Measurements from ENCODE around the gene TLK2. TPM values are rescaled to one million over a fixed set of nuclear protein-coding genes. Genes with fewer than 3 reads are reported as not detected.
"Not testable (repeated sequence)": the region's sequence is repeated elsewhere in the genome, so short reads cannot be mapped to it uniquely, and the experiment has no call there.

The TLK2 gene
- total RNA-seq, 3 donors from 2014 or later (not counting 1 experiment from before 2014, with no cell fraction given), result 63.8 to 77.2 (median 68.2) TPM

- H3K4me1 ChIP-seq (ENCODE audit: control insufficient read depth, insufficient read depth, low read length); intact Hi-C loops (cut with micrococcal nuclease); H3K27ac ChIP-seq (ENCODE audit: low read length); H3K36me3 ChIP-seq (ENCODE audit: control insufficient read depth, insufficient read depth, low read length); H3K27me3 Mint-ChIP-seq (ENCODE audit: low read depth in 2 of 2); H3K9me3 ChIP-seq (ENCODE audit: control insufficient read depth, insufficient read depth, low read length); H3K4me3 Mint-ChIP-seq; DNase-seq; H3K36me3 Mint-ChIP-seq; H3K4me3 ChIP-seq (ENCODE audit: low read length); H3K9me3 Mint-ChIP-seq; H3K27me3 ChIP-seq (ENCODE audit: control insufficient read depth, insufficient read depth, low read length): not testable (repeated sequence)
- H3K27ac Mint-ChIP-seq, result peak overlapping the region; percentile 63 to 73
- no CpG with 5 or more reads among the region's 1 CpG for WGBS (ENCODE audit: insufficient coverage)
- peaks cover 12 to 33% of the 10 kb centered on the region in 2 donors for H3K4me1 Mint-ChIP-seq
- ATAC-seq, result peak; percentile 80 to 93 (median 91)
Measured at GRCh38 chr17:62490990-62491389, 12.4 kb downstream of the TLK2 start.

GRCh38 chr17:62493049-62493655, 14.5 kb downstream of the TLK2 start:
- H3K36me3 ChIP-seq (ENCODE audit: control insufficient read depth, insufficient read depth, low read length); H3K4me1 ChIP-seq (ENCODE audit: control insufficient read depth, insufficient read depth, low read length); H3K27me3 ChIP-seq (ENCODE audit: control insufficient read depth, insufficient read depth, low read length); H3K4me3 Mint-ChIP-seq; H3K27ac ChIP-seq (ENCODE audit: low read length); intact Hi-C loops (cut with micrococcal nuclease); DNase-seq; H3K9me3 Mint-ChIP-seq; H3K9me3 ChIP-seq (ENCODE audit: control insufficient read depth, insufficient read depth, low read length); H3K4me3 ChIP-seq (ENCODE audit: low read length); H3K27me3 Mint-ChIP-seq (ENCODE audit: low read depth in 2 of 2); H3K36me3 Mint-ChIP-seq; H3K27ac Mint-ChIP-seq; ATAC-seq: not testable (repeated sequence)
- H3K4me1 Mint-ChIP-seq, result peaks cover 23 to 29% of the 10 kb centered on the region in 2 donors
- 90% methylated on average over 4 of the region's 5 CpGs for WGBS (ENCODE audit: insufficient coverage)

GRCh38 chr17:62494073-62494472, 15.4 kb downstream of the TLK2 start:
- H3K4me1 ChIP-seq (ENCODE audit: control insufficient read depth, insufficient read depth, low read length); H3K36me3 Mint-ChIP-seq; DNase-seq; H3K9me3 ChIP-seq (ENCODE audit: control insufficient read depth, insufficient read depth, low read length); intact Hi-C loops (cut with micrococcal nuclease); H3K27me3 Mint-ChIP-seq (ENCODE audit: low read depth in 2 of 2); H3K27ac Mint-ChIP-seq; H3K36me3 ChIP-seq (ENCODE audit: control insufficient read depth, insufficient read depth, low read length); H3K9me3 Mint-ChIP-seq; H3K27me3 ChIP-seq (ENCODE audit: control insufficient read depth, insufficient read depth, low read length); H3K4me3 ChIP-seq (ENCODE audit: low read length); H3K27ac ChIP-seq (ENCODE audit: low read length); H3K4me3 Mint-ChIP-seq; ATAC-seq: not testable (repeated sequence)
- WGBS (ENCODE audit: insufficient coverage), result 79% methylated on average over 7 of the region's 7 CpGs
- H3K4me1 Mint-ChIP-seq, result peaks cover 23 to 29% of the 10 kb centered on the region in 2 donors

- H3K27me3 ChIP-seq (ENCODE audit: control insufficient read depth, insufficient read depth, low read length); H3K4me1 ChIP-seq (ENCODE audit: control insufficient read depth, insufficient read depth, low read length); H3K36me3 ChIP-seq (ENCODE audit: control insufficient read depth, insufficient read depth, low read length); H3K27ac ChIP-seq (ENCODE audit: low read length); H3K9me3 ChIP-seq (ENCODE audit: control insufficient read depth, insufficient read depth, low read length); H3K4me3 ChIP-seq (ENCODE audit: low read length); ATAC-seq; H3K36me3 Mint-ChIP-seq; H3K27me3 Mint-ChIP-seq (ENCODE audit: low read depth in 2 of 2); intact Hi-C loops (cut with micrococcal nuclease); DNase-seq; H3K9me3 Mint-ChIP-seq; H3K4me3 Mint-ChIP-seq: not testable (repeated sequence)
- H3K4me1 Mint-ChIP-seq, result peaks cover 16 to 19% of the 10 kb centered on the region in 2 donors
- WGBS (ENCODE audit: insufficient coverage), result 94% methylated on average over 4 of the region's 4 CpGs
- H3K27ac Mint-ChIP-seq, result peak overlapping the region in 1 of 2 donors; percentile 51
Measured at GRCh38 chr17:62496344-62496743, 17.7 kb downstream of the TLK2 start.

- H3K9me3 Mint-ChIP-seq; H3K27me3 Mint-ChIP-seq (ENCODE audit: low read depth in 2 of 2); H3K9me3 ChIP-seq (ENCODE audit: control insufficient read depth, insufficient read depth, low read length); H3K4me3 Mint-ChIP-seq; H3K4me1 ChIP-seq (ENCODE audit: control insufficient read depth, insufficient read depth, low read length); H3K36me3 Mint-ChIP-seq; H3K27ac Mint-ChIP-seq; DNase-seq; intact Hi-C loops (cut with micrococcal nuclease); ATAC-seq; H3K27ac ChIP-seq (ENCODE audit: low read length); H3K36me3 ChIP-seq (ENCODE audit: control insufficient read depth, insufficient read depth, low read length); H3K27me3 ChIP-seq (ENCODE audit: control insufficient read depth, insufficient read depth, low read length); H3K4me3 ChIP-seq (ENCODE audit: low read length): not testable (repeated sequence)
- 92% methylated on average over 8 of the region's 8 CpGs for WGBS (ENCODE audit: insufficient coverage)
- peaks cover 11 to 12% of the 10 kb centered on the region in 2 donors for H3K4me1 Mint-ChIP-seq
Measured at GRCh38 chr17:62498796-62499195, 20.2 kb downstream of the TLK2 start.

- DNase-seq; H3K27me3 ChIP-seq (ENCODE audit: control insufficient read depth, insufficient read depth, low read length); ATAC-seq; H3K27me3 Mint-ChIP-seq (ENCODE audit: low read depth in 2 of 2); H3K36me3 Mint-ChIP-seq; H3K9me3 Mint-ChIP-seq; H3K4me3 Mint-ChIP-seq; H3K4me1 ChIP-seq (ENCODE audit: control insufficient read depth, insufficient read depth, low read length); H3K27ac ChIP-seq (ENCODE audit: low read length); H3K9me3 ChIP-seq (ENCODE audit: control insufficient read depth, insufficient read depth, low read length); intact Hi-C loops (cut with micrococcal nuclease); H3K36me3 ChIP-seq (ENCODE audit: control insufficient read depth, insufficient read depth, low read length); H3K4me3 ChIP-seq (ENCODE audit: low read length): not testable (repeated sequence)
- Mint-ChIP-seq H3K27ac (peak overlapping the region in 1 of 2 donors; percentile 30), H3K4me1 (peaks cover 14 to 16% of the 10 kb centered on the region in 2 donors)
- no CpG with 5 or more reads among the region's 1 CpG for WGBS (ENCODE audit: insufficient coverage)
Measured at GRCh38 chr17:62500463-62500862, 21.8 kb downstream of the TLK2 start.

- H3K27ac ChIP-seq (ENCODE audit: low read length); ATAC-seq; H3K9me3 ChIP-seq (ENCODE audit: control insufficient read depth, insufficient read depth, low read length); H3K4me1 ChIP-seq (ENCODE audit: control insufficient read depth, insufficient read depth, low read length); H3K4me3 Mint-ChIP-seq; intact Hi-C loops (cut with micrococcal nuclease); H3K4me3 ChIP-seq (ENCODE audit: low read length); H3K27ac Mint-ChIP-seq; H3K27me3 ChIP-seq (ENCODE audit: control insufficient read depth, insufficient read depth, low read length); H3K36me3 Mint-ChIP-seq; H3K27me3 Mint-ChIP-seq (ENCODE audit: low read depth in 2 of 2); H3K36me3 ChIP-seq (ENCODE audit: control insufficient read depth, insufficient read depth, low read length); H3K9me3 Mint-ChIP-seq; DNase-seq: not testable (repeated sequence)
- WGBS (ENCODE audit: insufficient coverage), result 91% methylated on average over 5 of the region's 8 CpGs
- H3K4me1 Mint-ChIP-seq, result peaks cover 26 to 29% of the 10 kb centered on the region in 2 donors
Measured at GRCh38 chr17:62504857-62505256, 26.2 kb downstream of the TLK2 start.

- H3K36me3 Mint-ChIP-seq; ATAC-seq; H3K27me3 ChIP-seq (ENCODE audit: control insufficient read depth, insufficient read depth, low read length); H3K36me3 ChIP-seq (ENCODE audit: control insufficient read depth, insufficient read depth, low read length); H3K4me1 ChIP-seq (ENCODE audit: control insufficient read depth, insufficient read depth, low read length); DNase-seq; H3K9me3 ChIP-seq (ENCODE audit: control insufficient read depth, insufficient read depth, low read length); intact Hi-C loops (cut with micrococcal nuclease); H3K4me3 ChIP-seq (ENCODE audit: low read length); H3K4me3 Mint-ChIP-seq; H3K27me3 Mint-ChIP-seq (ENCODE audit: low read depth in 2 of 2); H3K27ac ChIP-seq (ENCODE audit: low read length); H3K9me3 Mint-ChIP-seq: not testable (repeated sequence)
- Mint-ChIP-seq H3K4me1 (peaks cover 41 to 44% of the 10 kb centered on the region in 2 donors), H3K27ac (peak overlapping the region; percentile 44 to 50)
- 88% methylated on average over 4 of the region's 6 CpGs for WGBS (ENCODE audit: insufficient coverage)
Measured at GRCh38 chr17:62507191-62507836, 28.7 kb downstream of the TLK2 start.

All from natural killer cell (primary cell).